ENCODE data around the gene ANAPC13.

The ANAPC13 gene

GRCh38 chr3:134445636-134446035 lies 40.1 kb downstream of the ANAPC13 start:
- Histone ChIP-seq H3K9ac (ENCODE audit: low read length in 5 of 5) (peak overlapping the region in 1 of 5 donors; percentile 11), H3K27ac (ENCODE audit: low read depth, low read length) (peak overlapping the region; percentile 55), H3K27me3 (ENCODE audit: control insufficient read depth in 5 of 5, insufficient read depth in 4 of 5, low read length in 5 of 5) (no peaks in the 10 kb centered on the region), H3K36me3 (ENCODE audit: control insufficient read depth in 5 of 5, insufficient read depth in 5 of 5, low read length in 5 of 5) (no peaks in the 10 kb centered on the region), H3K4me3 (ENCODE audit: low read depth in 1 of 5, low read length in 5 of 5) (no peak overlapping the region), H3K4me1 (ENCODE audit: control insufficient read depth in 5 of 5, insufficient read depth in 5 of 5, low read length in 5 of 5) (peaks cover 6 to 52% (median 41%) of the 10 kb centered on the region in 5 donors), H3K9me3 (ENCODE audit: control insufficient read depth in 5 of 5, low read length in 5 of 5) (peaks cover 0 to 2% (median 0%) of the 10 kb centered on the region in 5 donors)

GRCh38 chr3:134445095-134445494 lies 40.7 kb downstream of the ANAPC13 start:
- no peaks in the 10 kb centered on the region for H3K36me3 ChIP-seq (ENCODE audit: control insufficient read depth in 5 of 5, insufficient read depth in 5 of 5, low read length in 5 of 5)
- peaks cover 0 to 2% (median 0%) of the 10 kb centered on the region in 5 donors for H3K9me3 ChIP-seq (ENCODE audit: control insufficient read depth in 5 of 5, low read length in 5 of 5)
- H3K4me1 ChIP-seq (ENCODE audit: control insufficient read depth in 5 of 5, insufficient read depth in 5 of 5, low read length in 5 of 5) = peaks cover 6 to 49% (median 39%) of the 10 kb centered on the region in 5 donors
- H3K9ac ChIP-seq (ENCODE audit: low read length in 5 of 5) = peak overlapping the region in 2 of 5 donors; percentile 11 to 43
- H3K27ac ChIP-seq (ENCODE audit: low read depth, low read length) = peak overlapping the region; percentile 34
- no peaks in the 10 kb centered on the region for H3K27me3 ChIP-seq (ENCODE audit: control insufficient read depth in 5 of 5, insufficient read depth in 4 of 5, low read length in 5 of 5)
- no peak overlapping the region for H3K4me3 ChIP-seq (ENCODE audit: low read depth in 1 of 5, low read length in 5 of 5)

- H3K4me3 ChIP-seq (ENCODE audit: low read depth in 1 of 5, low read length in 5 of 5) = no peak overlapping the region
- no peaks in the 10 kb centered on the region for H3K36me3 ChIP-seq (ENCODE audit: control insufficient read depth in 5 of 5, insufficient read depth in 5 of 5, low read length in 5 of 5)
- no peak overlapping the region for H3K9ac ChIP-seq (ENCODE audit: low read length in 5 of 5)
- H3K4me1 ChIP-seq (ENCODE audit: control insufficient read depth in 5 of 5, insufficient read depth in 5 of 5, low read length in 5 of 5) = peaks cover 3 to 32% (median 23%) of the 10 kb centered on the region in 5 donors
- no peak overlapping the region for H3K27ac ChIP-seq (ENCODE audit: low read depth, low read length)
- H3K27me3 ChIP-seq (ENCODE audit: control insufficient read depth in 5 of 5, insufficient read depth in 4 of 5, low read length in 5 of 5) = no peaks in the 10 kb centered on the region
- H3K9me3 ChIP-seq (ENCODE audit: control insufficient read depth in 5 of 5, low read length in 5 of 5) = peaks cover 0 to 2% (median 0%) of the 10 kb centered on the region in 5 donors
Observed at GRCh38 chr3:134441821-134442220, 44.0 kb downstream of the ANAPC13 start.

DNA sequence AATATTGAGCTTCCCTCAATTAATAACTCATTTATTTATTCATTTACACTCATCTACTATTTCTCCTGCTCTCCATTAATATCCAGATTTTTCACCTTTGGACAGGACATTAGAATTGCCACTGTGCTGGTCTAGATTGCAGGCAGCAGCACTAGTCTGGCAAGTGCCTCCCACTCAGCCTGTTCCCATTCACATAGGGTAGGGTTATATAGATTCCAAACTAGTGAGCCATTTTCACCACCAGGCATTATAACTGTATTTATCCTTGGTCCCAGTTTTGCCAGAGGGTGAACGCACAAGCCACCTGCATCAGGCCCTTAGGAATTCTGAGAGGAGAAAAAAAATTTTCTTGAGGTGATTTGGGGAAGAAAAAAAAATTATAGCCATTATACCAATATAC lies 44.5 kb downstream of the ANAPC13 start:
- H3K9me3 ChIP-seq (ENCODE audit: control insufficient read depth in 5 of 5, low read length in 5 of 5) = peaks cover 0 to 2% (median 0%) of the 10 kb centered on the region in 5 donors
- no peak overlapping the region for H3K9ac ChIP-seq (ENCODE audit: low read length in 5 of 5)
- no peak overlapping the region for H3K4me3 ChIP-seq (ENCODE audit: low read depth in 1 of 5, low read length in 5 of 5)
- H3K27me3 ChIP-seq (ENCODE audit: control insufficient read depth in 5 of 5, insufficient read depth in 4 of 5, low read length in 5 of 5) = no peaks in the 10 kb centered on the region
- no peak overlapping the region for H3K27ac ChIP-seq (ENCODE audit: low read depth, low read length)
- H3K36me3 ChIP-seq (ENCODE audit: control insufficient read depth in 5 of 5, insufficient read depth in 5 of 5, low read length in 5 of 5) = no peaks in the 10 kb centered on the region
- H3K4me1 ChIP-seq (ENCODE audit: control insufficient read depth in 5 of 5, insufficient read depth in 5 of 5, low read length in 5 of 5) = peaks cover 0 to 27% (median 18%) of the 10 kb centered on the region in 5 donors

DNA sequence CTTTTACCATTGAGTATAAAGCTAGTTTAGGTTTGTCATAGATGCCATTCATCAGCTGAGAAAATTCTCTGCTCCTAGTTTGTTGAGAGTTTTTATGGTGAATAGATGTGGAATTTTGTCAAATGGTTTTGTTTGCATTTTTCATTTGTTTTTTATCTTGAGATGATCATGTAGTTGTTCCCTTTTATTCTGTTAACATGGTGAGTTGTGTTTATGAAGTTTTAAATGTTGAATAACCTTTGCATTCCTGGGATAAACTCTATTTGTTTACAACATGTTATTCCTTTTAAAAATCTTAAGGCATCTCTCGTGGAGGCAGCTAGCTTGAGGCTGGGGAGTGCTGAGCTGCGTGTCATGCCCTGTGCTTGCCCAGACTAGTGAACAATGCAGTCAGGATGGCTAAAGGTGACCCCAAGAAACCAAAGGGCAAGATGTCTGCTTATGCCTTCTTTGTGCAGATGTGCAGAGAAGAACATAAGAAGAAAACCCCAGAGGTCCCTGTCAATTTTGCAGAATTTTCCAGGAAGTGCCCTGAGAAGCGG lies 48.5 kb downstream of the ANAPC13 start:
- Histone ChIP-seq H3K4me3 (ENCODE audit: low read depth in 1 of 5, low read length in 5 of 5) (no peak overlapping the region), H3K27me3 (ENCODE audit: control insufficient read depth in 5 of 5, insufficient read depth in 4 of 5, low read length in 5 of 5) (no peaks in the 10 kb centered on the region), H3K9me3 (ENCODE audit: control insufficient read depth in 5 of 5, low read length in 5 of 5) (no peaks in the 10 kb centered on the region), H3K27ac (ENCODE audit: low read depth, low read length) (no peak overlapping the region), H3K36me3 (ENCODE audit: control insufficient read depth in 5 of 5, insufficient read depth in 5 of 5, low read length in 5 of 5) (no peaks in the 10 kb centered on the region), H3K9ac (ENCODE audit: low read length in 5 of 5) (no peak overlapping the region), H3K4me1 (ENCODE audit: control insufficient read depth in 5 of 5, insufficient read depth in 5 of 5, low read length in 5 of 5) (peaks cover 0 to 7% (median 4%) of the 10 kb centered on the region in 5 donors)

DNA sequence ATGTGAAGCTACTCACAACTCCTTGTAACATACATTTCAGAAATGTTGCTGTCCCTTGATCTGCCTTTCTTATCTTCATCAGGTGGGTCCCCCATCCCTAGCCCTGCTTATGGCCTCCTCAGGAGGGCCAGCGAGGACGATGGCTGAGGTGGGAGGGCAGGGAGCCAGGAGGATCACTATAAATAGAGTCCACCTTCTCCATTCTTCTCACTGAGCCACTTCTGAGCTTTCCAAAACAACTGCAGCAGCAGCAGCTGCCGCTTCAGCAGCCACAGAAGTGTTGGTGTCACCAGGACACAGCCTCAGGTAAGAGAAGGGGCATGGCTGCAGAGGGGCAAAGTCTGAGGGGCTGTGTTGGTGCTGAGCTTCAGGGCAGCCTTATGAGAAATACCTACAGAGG lies 53.5 kb downstream of the ANAPC13 start:
- peaks cover 3 to 7% (median 4%) of the 10 kb centered on the region in 5 donors for H3K4me1 ChIP-seq (ENCODE audit: control insufficient read depth in 5 of 5, insufficient read depth in 5 of 5, low read length in 5 of 5)
- H3K9ac ChIP-seq (ENCODE audit: low read length in 5 of 5) = no peak overlapping the region
- H3K9me3 ChIP-seq (ENCODE audit: control insufficient read depth in 5 of 5, low read length in 5 of 5) = no peaks in the 10 kb centered on the region
- no peaks in the 10 kb centered on the region for H3K27me3 ChIP-seq (ENCODE audit: control insufficient read depth in 5 of 5, insufficient read depth in 4 of 5, low read length in 5 of 5)
- H3K4me3 ChIP-seq (ENCODE audit: low read depth in 1 of 5, low read length in 5 of 5) = no peak overlapping the region
- no peak overlapping the region for H3K27ac ChIP-seq (ENCODE audit: low read depth, low read length)
- no peaks in the 10 kb centered on the region for H3K36me3 ChIP-seq (ENCODE audit: control insufficient read depth in 5 of 5, insufficient read depth in 5 of 5, low read length in 5 of 5)

DNA sequence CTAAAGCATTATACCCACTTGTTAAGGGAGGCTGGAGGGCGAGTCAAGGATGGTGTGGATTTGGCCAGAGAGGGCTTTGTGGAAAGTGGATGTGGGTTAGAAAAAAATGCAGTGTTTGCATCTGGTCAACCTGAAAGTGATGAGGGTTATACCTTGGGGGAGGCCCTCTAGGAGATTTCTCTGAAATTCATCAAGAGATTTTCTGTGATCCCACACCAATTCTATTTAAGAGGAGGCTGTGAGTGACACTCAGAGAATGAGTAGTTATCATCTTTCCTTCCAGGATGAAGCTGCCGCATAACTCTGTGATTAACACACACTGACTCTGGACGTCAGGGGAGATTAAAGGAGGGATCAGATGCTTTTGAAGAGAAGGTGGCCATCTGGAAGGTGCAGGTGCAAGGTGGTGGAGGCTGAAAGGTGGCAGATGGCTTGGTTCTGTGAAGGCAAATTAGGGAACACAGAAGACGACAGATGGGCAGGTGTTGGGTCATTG lies 54.8 kb downstream of the ANAPC13 start:
- Histone ChIP-seq H3K27ac (ENCODE audit: low read depth, low read length) (no peak overlapping the region), H3K9me3 (ENCODE audit: control insufficient read depth in 5 of 5, low read length in 5 of 5) (no peaks in the 10 kb centered on the region), H3K4me1 (ENCODE audit: control insufficient read depth in 5 of 5, insufficient read depth in 5 of 5, low read length in 5 of 5) (peaks cover 3 to 10% (median 7%) of the 10 kb centered on the region in 5 donors), H3K4me3 (ENCODE audit: low read depth in 1 of 5, low read length in 5 of 5) (no peak overlapping the region), H3K27me3 (ENCODE audit: control insufficient read depth in 5 of 5, insufficient read depth in 4 of 5, low read length in 5 of 5) (no peaks in the 10 kb centered on the region), H3K36me3 (ENCODE audit: control insufficient read depth in 5 of 5, insufficient read depth in 5 of 5, low read length in 5 of 5) (no peaks in the 10 kb centered on the region), H3K9ac (ENCODE audit: low read length in 5 of 5) (no peak overlapping the region)

- H3K27ac ChIP-seq (ENCODE audit: low read depth, low read length) = no peak overlapping the region
- no peaks in the 10 kb centered on the region for H3K36me3 ChIP-seq (ENCODE audit: control insufficient read depth in 5 of 5, insufficient read depth in 5 of 5, low read length in 5 of 5)
- peaks cover 3 to 10% (median 7%) of the 10 kb centered on the region in 5 donors for H3K4me1 ChIP-seq (ENCODE audit: control insufficient read depth in 5 of 5, insufficient read depth in 5 of 5, low read length in 5 of 5)
- no peak overlapping the region for H3K9ac ChIP-seq (ENCODE audit: low read length in 5 of 5)
- H3K9me3 ChIP-seq (ENCODE audit: control insufficient read depth in 5 of 5, low read length in 5 of 5) = no peaks in the 10 kb centered on the region
- no peaks in the 10 kb centered on the region for H3K27me3 ChIP-seq (ENCODE audit: control insufficient read depth in 5 of 5, insufficient read depth in 4 of 5, low read length in 5 of 5)
- H3K4me3 ChIP-seq (ENCODE audit: low read depth in 1 of 5, low read length in 5 of 5) = no peak overlapping the region
Observed at GRCh38 chr3:134430174-134430573, 55.6 kb downstream of the ANAPC13 start.

- Histone ChIP-seq H3K27me3 (ENCODE audit: control insufficient read depth in 5 of 5, insufficient read depth in 4 of 5, low read length in 5 of 5) (no peaks in the 10 kb centered on the region), H3K27ac (ENCODE audit: low read depth, low read length) (no peak overlapping the region), H3K9me3 (ENCODE audit: control insufficient read depth in 5 of 5, low read length in 5 of 5) (no peaks in the 10 kb centered on the region), H3K4me1 (ENCODE audit: control insufficient read depth in 5 of 5, insufficient read depth in 5 of 5, low read length in 5 of 5) (peaks cover 3 to 10% (median 7%) of the 10 kb centered on the region in 5 donors), H3K36me3 (ENCODE audit: control insufficient read depth in 5 of 5, insufficient read depth in 5 of 5, low read length in 5 of 5) (no peaks in the 10 kb centered on the region), H3K9ac (ENCODE audit: low read length in 5 of 5) (no peak overlapping the region), H3K4me3 (ENCODE audit: low read depth in 1 of 5, low read length in 5 of 5) (no peak overlapping the region)
Observed at GRCh38 chr3:134428401-134428800, 57.4 kb downstream of the ANAPC13 start.
